GM23338 (cell line): ENCODE measurements around the gene TRMT44. TPM values are rescaled to one million over a fixed set of nuclear protein-coding genes. Genes with fewer than 3 reads are reported as not detected.

Experiments
- ATAC-seq: fragments of 200-7000 bp; cut with Tn5 transposase; 3 replicates; pipeline ENCODE4 v1.9.1; 2020
- DNase-seq: peaks from one replicate; pipeline ENCODE4 v3.0.0-alpha.2; 2015; ENCODE audit warnings: low spot score
- H2AFZ ChIP-seq: fragments of 200-600 bp; sonication (generic); 2 replicates; pipeline ENCODE4 v1.8.0; 2016; ENCODE audit warnings: antibody characterized with exemption, mild to moderate bottlenecking, moderate library complexity
- H3F3A ChIP-seq: fragments of 200-600 bp; sonication (generic); replicated peaks from 2 replicates; pipeline ENCODE4 v1.8.0; 2017; ENCODE audit warnings: antibody characterized with exemption, mixed run types, low read depth
- H3K27ac ChIP-seq: fragments of 200-600 bp; sonication (generic); 2 replicates; pipeline ENCODE4 v1.6.1; 2016; ENCODE audit warnings: low read depth
- H3K27me3 ChIP-seq: fragments of 200-600 bp; sonication (generic); 2 replicates; pipeline ENCODE4 v1.8.0; 2016; ENCODE audit warnings: mild to moderate bottlenecking, mixed run types, moderate library complexity; ENCODE audit not compliant: insufficient read depth
- H3K36me3 ChIP-seq: fragments of 200-600 bp; sonication (generic); 2 replicates; pipeline ENCODE4 v1.8.0; 2016; ENCODE audit warnings: mild to moderate bottlenecking; ENCODE audit not compliant: insufficient read depth
- H3K4me1 ChIP-seq: fragments of 200-600 bp; sonication (generic); 2 replicates; pipeline ENCODE4 v1.8.0; 2016; ENCODE audit warnings: mild to moderate bottlenecking, moderate library complexity; ENCODE audit not compliant: insufficient read depth
- H3K4me2 ChIP-seq: fragments of 200-600 bp; sonication (generic); 2 replicates; pipeline ENCODE4 v1.7.1; 2017; ENCODE audit warnings: mixed run types
- H3K4me3 ChIP-seq: fragments of 200-600 bp; sonication (generic); 2 replicates; pipeline ENCODE4 v1.6.1; 2016; ENCODE audit warnings: mixed run types
- H3K79me2 ChIP-seq: fragments of 200-600 bp; sonication (generic); replicated peaks from 2 replicates; pipeline ENCODE4 v1.8.0; 2017; ENCODE audit warnings: mild to moderate bottlenecking; ENCODE audit not compliant: insufficient read depth
- H3K9me2 ChIP-seq: fragments of 200-600 bp; sonication (generic); 2 replicates; pipeline ENCODE4 v1.8.0; 2017; ENCODE audit not compliant: insufficient read depth
- H4K20me1 ChIP-seq: fragments of 200-600 bp; sonication (generic); replicated peaks from 2 replicates; pipeline ENCODE4 v1.8.0; 2017; ENCODE audit warnings: mild to moderate bottlenecking; ENCODE audit not compliant: insufficient read depth
- H3K27ac Mint-ChIP-seq: 2 replicates; pipeline ENCODE4 v1.8.0; 2020; ENCODE audit warnings: inconsistent platforms, mild to moderate bottlenecking, moderate library complexity, mixed read lengths
- H3K27me3 Mint-ChIP-seq: 3 replicates; pipeline ENCODE4 v1.8.0; 2022; ENCODE audit warnings: low read depth, mild to moderate bottlenecking, moderate library complexity, mixed read lengths, inconsistent platforms; ENCODE audit not compliant: insufficient read depth, poor library complexity
- H3K36me3 Mint-ChIP-seq: 3 replicates; pipeline ENCODE4 v1.8.0; 2021; ENCODE audit warnings: low read depth, mild to moderate bottlenecking, inconsistent platforms, moderate library complexity, mixed read lengths
- H3K4me1 Mint-ChIP-seq: 3 replicates; pipeline ENCODE4 v1.8.0; 2020; ENCODE audit warnings: mild to moderate bottlenecking, inconsistent platforms, mixed read lengths
- H3K4me3 Mint-ChIP-seq: 3 replicates; pipeline ENCODE4 v1.8.0; 2021; ENCODE audit warnings: moderate library complexity, mild to moderate bottlenecking, inconsistent platforms, mixed read lengths
- H3K9me3 Mint-ChIP-seq: 3 replicates; pipeline ENCODE4 v1.8.0; 2020; ENCODE audit warnings: moderate library complexity, mild to moderate bottlenecking, inconsistent platforms, mixed read lengths
- CREB1 ChIP-seq: fragments of 250-450 bp; sonication (Bioruptor Pico); IDR thresholded peaks from 2 replicates; pipeline ENCODE4 v1.5.0; 2020; ENCODE audit warnings: low read depth, mild to moderate bottlenecking, moderate library complexity
- EZH2 ChIP-seq: fragments of 200-600 bp; sonication (generic); IDR thresholded peaks from one replicate; pipeline ENCODE4 v1.8.0; 2017; ENCODE audit warnings: antibody characterized with exemption, mild to moderate bottlenecking, low read depth; ENCODE audit not compliant: unreplicated experiment
- EZH2phosphoT487 ChIP-seq: fragments of 200-600 bp; sonication (generic); IDR thresholded peaks from one replicate; pipeline ENCODE4 v1.8.1; 2018; ENCODE audit warnings: antibody characterized with exemption; ENCODE audit not compliant: unreplicated experiment
- JUNB ChIP-seq: IDR thresholded peaks from one replicate; pipeline ENCODE4 v1.6.1; 2016; ENCODE audit warnings: antibody characterized with exemption; ENCODE audit not compliant: unreplicated experiment
- NANOG ChIP-seq: IDR thresholded peaks from 2 replicates; pipeline ENCODE4 v1.6.1; 2016; ENCODE audit warnings: antibody characterized with exemption, borderline replicate concordance
- POLR2AphosphoS5 ChIP-seq: IDR thresholded peaks from 2 replicates; pipeline ENCODE4 v1.6.1; 2016; ENCODE audit warnings: antibody characterized with exemption, low read depth
- STAT1 ChIP-seq: IDR thresholded peaks from one replicate; pipeline ENCODE4 v1.6.1; 2016; ENCODE audit warnings: antibody characterized with exemption; ENCODE audit not compliant: unreplicated experiment
- ZNF114 ChIP-seq: fragments of 250-450 bp; sonication (Bioruptor Pico); IDR thresholded peaks from 2 replicates; pipeline ENCODE4 v1.5.0; 2020; ENCODE audit warnings: mild to moderate bottlenecking, moderate library complexity
- ZNF331 ChIP-seq: fragments of 250-450 bp; sonication (Bioruptor Pico); IDR thresholded peaks from 2 replicates; pipeline ENCODE4 v1.5.0; 2020; ENCODE audit warnings: low read depth, mild to moderate bottlenecking, moderate library complexity
- ZNF462 ChIP-seq: fragments of 250-450 bp; sonication (Bioruptor Pico); IDR thresholded peaks from 2 replicates; pipeline ENCODE4 v1.5.0; 2020; ENCODE audit warnings: mild to moderate bottlenecking, moderate library complexity
- polyA plus RNA-seq: library from polyadenylated mRNA; unstranded; fragments of >200 nt; fragmentation: Nextera tagmentation; extraction: Ambion mirVana; gene quantifications from 2 replicates; pipeline ENCODE4 v1.2.1, GENCODE V29; 2016
- total RNA-seq: library from RNA; depleted of rRNA; stranded (reverse); fragments of >200 nt; shearing (Covaris generic); gene quantifications from 2 replicates; pipeline ENCODE4 v1.2.3, GENCODE V29; 2014
- TF ChIP-seq, protein P1 (sequence below): IDR thresholded peaks from one replicate; pipeline ENCODE4 v1.6.1; 2018; ENCODE audit warnings: antibody characterized with exemption; ENCODE audit not compliant: unreplicated experiment
- TF ChIP-seq, protein P2 (sequence below), 2 experiments: fragments of 200-600 bp in 1 of 2; sonication (generic) in 1 of 2; conservative IDR thresholded peaks; 2 replicates each; pipeline versions ENCODE4 v1.5.1 to v1.6.1; 2016 to 2017; ENCODE audit warnings: antibody characterized with exemption in 2 of 2, low read depth in 2 of 2, mild to moderate bottlenecking in 2 of 2, moderate library complexity in 1 of 2
- TF ChIP-seq, protein P3 (sequence below): IDR thresholded peaks from 2 replicates; pipeline ENCODE4 v1.6.1; 2016; ENCODE audit warnings: antibody characterized with exemption

Gene TRMT44
- total and polyA plus RNA-seq, 2 experiments from 2014 or later: 10.3 to 49.8 TPM

GRCh38 chr4:8467016-8467415 is 26.4 kb downstream of the TRMT44 start:
- no peaks in the 10 kb centered on the region for H3K4me1 ChIP-seq
- Mint-ChIP-seq H3K27ac (no peak overlapping the region), H3K27me3 (peaks cover 8% of the 10 kb centered on the region), H3K9me3 (no peaks in the 10 kb centered on the region), H3K4me3 (no peak overlapping the region), H3K4me1 (peaks cover 14% of the 10 kb centered on the region), H3K36me3 (peaks cover 37% of the 10 kb centered on the region)
- H3K36me3 ChIP-seq: no peaks in the 10 kb centered on the region; the same call in 1 of the 2 replicates
- H3K4me3 ChIP-seq: no peak overlapping the region
- H3K79me2 ChIP-seq: no peaks in the 10 kb centered on the region
- TF ChIP-seq NANOG: no peak
- TF ChIP-seq CREB1 (CRISPR knock-in tag): no peak
- TF ChIP-seq ZNF114 (CRISPR knock-in tag): no peak
- TF ChIP-seq JUNB: no peak
- TF ChIP-seq ZNF462 (CRISPR knock-in tag): no peak
- TF ChIP-seq EZH2: no peak
- TF ChIP-seq STAT1: no peak
- TF ChIP-seq POLR2AphosphoS5: no peak
- TF ChIP-seq, protein P1, sequence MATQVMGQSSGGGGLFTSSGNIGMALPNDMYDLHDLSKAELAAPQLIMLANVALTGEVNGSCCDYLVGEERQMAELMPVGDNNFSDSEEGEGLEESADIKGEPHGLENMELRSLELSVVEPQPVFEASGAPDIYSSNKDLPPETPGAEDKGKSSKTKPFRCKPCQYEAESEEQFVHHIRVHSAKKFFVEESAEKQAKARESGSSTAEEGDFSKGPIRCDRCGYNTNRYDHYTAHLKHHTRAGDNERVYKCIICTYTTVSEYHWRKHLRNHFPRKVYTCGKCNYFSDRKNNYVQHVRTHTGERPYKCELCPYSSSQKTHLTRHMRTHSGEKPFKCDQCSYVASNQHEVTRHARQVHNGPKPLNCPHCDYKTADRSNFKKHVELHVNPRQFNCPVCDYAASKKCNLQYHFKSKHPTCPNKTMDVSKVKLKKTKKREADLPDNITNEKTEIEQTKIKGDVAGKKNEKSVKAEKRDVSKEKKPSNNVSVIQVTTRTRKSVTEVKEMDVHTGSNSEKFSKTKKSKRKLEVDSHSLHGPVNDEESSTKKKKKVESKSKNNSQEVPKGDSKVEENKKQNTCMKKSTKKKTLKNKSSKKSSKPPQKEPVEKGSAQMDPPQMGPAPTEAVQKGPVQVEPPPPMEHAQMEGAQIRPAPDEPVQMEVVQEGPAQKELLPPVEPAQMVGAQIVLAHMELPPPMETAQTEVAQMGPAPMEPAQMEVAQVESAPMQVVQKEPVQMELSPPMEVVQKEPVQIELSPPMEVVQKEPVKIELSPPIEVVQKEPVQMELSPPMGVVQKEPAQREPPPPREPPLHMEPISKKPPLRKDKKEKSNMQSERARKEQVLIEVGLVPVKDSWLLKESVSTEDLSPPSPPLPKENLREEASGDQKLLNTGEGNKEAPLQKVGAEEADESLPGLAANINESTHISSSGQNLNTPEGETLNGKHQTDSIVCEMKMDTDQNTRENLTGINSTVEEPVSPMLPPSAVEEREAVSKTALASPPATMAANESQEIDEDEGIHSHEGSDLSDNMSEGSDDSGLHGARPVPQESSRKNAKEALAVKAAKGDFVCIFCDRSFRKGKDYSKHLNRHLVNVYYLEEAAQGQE: no peak
- TF ChIP-seq, protein P2, sequence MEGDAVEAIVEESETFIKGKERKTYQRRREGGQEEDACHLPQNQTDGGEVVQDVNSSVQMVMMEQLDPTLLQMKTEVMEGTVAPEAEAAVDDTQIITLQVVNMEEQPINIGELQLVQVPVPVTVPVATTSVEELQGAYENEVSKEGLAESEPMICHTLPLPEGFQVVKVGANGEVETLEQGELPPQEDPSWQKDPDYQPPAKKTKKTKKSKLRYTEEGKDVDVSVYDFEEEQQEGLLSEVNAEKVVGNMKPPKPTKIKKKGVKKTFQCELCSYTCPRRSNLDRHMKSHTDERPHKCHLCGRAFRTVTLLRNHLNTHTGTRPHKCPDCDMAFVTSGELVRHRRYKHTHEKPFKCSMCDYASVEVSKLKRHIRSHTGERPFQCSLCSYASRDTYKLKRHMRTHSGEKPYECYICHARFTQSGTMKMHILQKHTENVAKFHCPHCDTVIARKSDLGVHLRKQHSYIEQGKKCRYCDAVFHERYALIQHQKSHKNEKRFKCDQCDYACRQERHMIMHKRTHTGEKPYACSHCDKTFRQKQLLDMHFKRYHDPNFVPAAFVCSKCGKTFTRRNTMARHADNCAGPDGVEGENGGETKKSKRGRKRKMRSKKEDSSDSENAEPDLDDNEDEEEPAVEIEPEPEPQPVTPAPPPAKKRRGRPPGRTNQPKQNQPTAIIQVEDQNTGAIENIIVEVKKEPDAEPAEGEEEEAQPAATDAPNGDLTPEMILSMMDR (conservative IDR thresholded peaks at IDR 0.05; ENCODE audit: low read depth in 2 of 2): no peak
- TF ChIP-seq EZH2phosphoT487: no peak
- TF ChIP-seq, protein P3, sequence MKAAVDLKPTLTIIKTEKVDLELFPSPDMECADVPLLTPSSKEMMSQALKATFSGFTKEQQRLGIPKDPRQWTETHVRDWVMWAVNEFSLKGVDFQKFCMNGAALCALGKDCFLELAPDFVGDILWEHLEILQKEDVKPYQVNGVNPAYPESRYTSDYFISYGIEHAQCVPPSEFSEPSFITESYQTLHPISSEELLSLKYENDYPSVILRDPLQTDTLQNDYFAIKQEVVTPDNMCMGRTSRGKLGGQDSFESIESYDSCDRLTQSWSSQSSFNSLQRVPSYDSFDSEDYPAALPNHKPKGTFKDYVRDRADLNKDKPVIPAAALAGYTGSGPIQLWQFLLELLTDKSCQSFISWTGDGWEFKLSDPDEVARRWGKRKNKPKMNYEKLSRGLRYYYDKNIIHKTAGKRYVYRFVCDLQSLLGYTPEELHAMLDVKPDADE: no peak
- TF ChIP-seq ZNF331: no peak
- ATAC-seq: no peak
- DNase-seq: no peak
- H3K27me3 ChIP-seq: no peaks in the 10 kb centered on the region
- no peak overlapping the region for H3K4me2 ChIP-seq
- no peaks in the 10 kb centered on the region for H3K9me2 ChIP-seq
- no peak overlapping the region for H2AFZ ChIP-seq
- no peaks in the 10 kb centered on the region; the same call in 1 of the 2 replicates for H4K20me1 ChIP-seq
- H3K27ac ChIP-seq: no peak overlapping the region
- H3F3A ChIP-seq: no peaks in the 10 kb centered on the region; the same call in 1 of the 2 replicates
